Fibroblast of mammary gland (primary cell): ENCODE measurements around the gene MAGEF1.
"Not testable (repeated sequence)": the region's sequence is repeated elsewhere in the genome, so short reads cannot be mapped to it uniquely, and the experiment has no call there.

Experiments used
- DNase-seq: peaks from one replicate; pipeline ENCODE4 v3.0.0-alpha.2; 2010; ENCODE audit warnings: low read depth
- H3K4me3 ChIP-seq: 2 replicates; pipeline ENCODE4 v1.5.1; 2011; ENCODE audit warnings: low read depth, mild to moderate bottlenecking, low read length, moderate library complexity; ENCODE audit not compliant: control insufficient read depth
- CTCF ChIP-seq: conservative IDR thresholded peaks from 2 replicates; pipeline ENCODE4 v1.5.1; 2011; ENCODE audit warnings: low read depth, low read length, inconsistent platforms; ENCODE audit not compliant: control insufficient read depth, insufficient read depth

MAGEF1 gene

DNA sequence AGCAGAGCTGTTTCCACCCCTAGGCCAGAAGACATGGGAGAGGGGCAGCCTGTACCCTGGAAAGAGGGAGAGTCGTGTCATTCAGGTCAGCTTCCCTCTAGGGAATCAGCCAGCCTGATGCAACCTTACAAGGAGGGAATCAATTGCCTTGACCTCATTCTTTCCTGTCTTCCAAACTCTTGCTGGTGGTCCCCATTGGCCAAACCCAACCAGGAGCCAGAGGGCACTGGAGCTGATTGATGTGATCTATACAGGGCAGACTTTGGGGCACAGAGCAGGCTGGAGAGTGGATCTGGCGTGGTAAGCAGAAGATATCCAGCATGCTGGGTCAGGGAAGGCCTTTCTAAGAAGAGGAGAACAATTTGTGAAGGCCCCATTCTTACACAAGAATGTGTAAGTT lies 19.1 kb upstream of the MAGEF1 start:
- TF ChIP-seq CTCF, result no peak
- H3K4me3 ChIP-seq, result no peak overlapping the region
- DNase-seq, result no peak

GRCh38 chr3:184729154-184729553 lies 17.3 kb upstream of the MAGEF1 start:
- H3K4me3 ChIP-seq, DNase-seq: not testable (repeated sequence)

DNA sequence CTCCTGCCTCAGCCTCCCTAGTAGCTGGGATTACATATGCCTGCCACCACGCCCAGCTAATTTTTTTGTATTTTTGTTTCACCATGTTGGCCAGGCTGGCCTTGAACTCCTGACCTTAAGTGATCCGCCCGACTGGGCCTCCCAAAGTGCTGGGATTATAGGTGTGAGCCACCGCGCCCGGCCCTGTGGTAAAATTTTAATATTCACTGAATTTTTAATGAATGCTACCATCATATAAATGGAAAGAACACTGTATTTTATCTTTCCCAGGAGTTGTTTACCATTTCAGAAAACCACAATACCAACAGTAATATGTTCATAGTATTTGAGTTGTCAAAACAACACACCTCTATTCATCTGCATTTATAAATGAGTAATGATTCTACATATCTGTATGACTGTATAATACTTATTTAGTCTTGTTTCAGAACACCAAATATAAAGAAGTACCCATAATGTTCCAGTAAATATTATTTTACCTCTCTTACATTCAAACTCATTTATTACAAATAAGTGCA lies 16.2 kb upstream of the MAGEF1 start:
- no peak for DNase-seq
- H3K4me3 ChIP-seq, result no peak overlapping the region
- TF ChIP-seq CTCF, result no peak

DNA sequence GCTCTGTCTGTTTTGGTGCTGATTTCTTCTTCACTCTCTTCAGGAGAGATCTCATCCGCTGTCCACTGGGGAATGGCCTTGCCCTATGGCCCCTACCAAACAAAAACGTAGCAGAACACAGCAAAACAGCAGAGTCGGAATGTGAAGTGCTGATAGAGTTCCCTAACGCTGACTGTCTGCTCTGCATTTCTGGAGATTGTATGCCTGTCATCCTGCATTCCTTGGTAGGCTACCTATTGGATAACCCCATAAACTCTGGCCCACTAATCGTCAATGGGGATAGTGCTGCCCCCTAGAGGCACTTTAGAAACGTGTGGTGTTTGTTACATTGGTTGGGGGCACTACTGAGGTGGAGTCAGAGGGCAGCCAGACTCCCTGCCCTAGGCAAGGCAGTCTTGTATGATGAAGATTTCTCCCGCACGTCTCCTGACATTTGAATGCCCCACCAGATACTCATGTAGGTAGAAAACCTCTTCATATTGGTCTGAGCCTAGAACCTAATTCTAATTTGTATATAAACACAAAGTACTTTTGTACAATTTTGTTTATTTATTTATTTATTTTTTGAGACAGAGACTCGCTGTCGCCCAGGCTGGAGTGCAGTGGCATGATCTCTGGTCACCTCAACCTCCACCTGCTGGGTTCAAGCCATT lies 15.6 kb upstream of the MAGEF1 start:
- no peak overlapping the region for H3K4me3 ChIP-seq
- peak; percentile 82 for DNase-seq
- peak; percentile 84 for TF ChIP-seq CTCF

GRCh38 chr3:184726497-184726896 lies 14.6 kb upstream of the MAGEF1 start:
- no peak for TF ChIP-seq CTCF
- H3K4me3 ChIP-seq, result no peak overlapping the region
- no peak for DNase-seq

GRCh38 chr3:184725176-184725719 lies 13.4 kb upstream of the MAGEF1 start:
- H3K4me3 ChIP-seq, result no peak overlapping the region
- TF ChIP-seq CTCF, result no peak
- DNase-seq, result no peak

GRCh38 chr3:184724699-184725098 lies 12.8 kb upstream of the MAGEF1 start:
- no peak for TF ChIP-seq CTCF
- DNase-seq, result no peak

More at GRCh38 chr3:184724699-184725098, 12.8 kb upstream of the MAGEF1 start:
- H3K4me3 ChIP-seq, result no peak overlapping the region
